ENCODE results near the gene MYL6B. TPM values are rescaled to one million over a fixed set of nuclear protein-coding genes. Genes with fewer than 3 reads are reported as not detected.

The MYL6B gene
- total RNA-seq, 1 donor from 2014 or later, result 37.8 TPM

- DNase-seq (ENCODE audit: low spot score), result no peak
Observed at GRCh38 chr12:56122637-56123036, 29.8 kb upstream of the MYL6B start.

DNA sequence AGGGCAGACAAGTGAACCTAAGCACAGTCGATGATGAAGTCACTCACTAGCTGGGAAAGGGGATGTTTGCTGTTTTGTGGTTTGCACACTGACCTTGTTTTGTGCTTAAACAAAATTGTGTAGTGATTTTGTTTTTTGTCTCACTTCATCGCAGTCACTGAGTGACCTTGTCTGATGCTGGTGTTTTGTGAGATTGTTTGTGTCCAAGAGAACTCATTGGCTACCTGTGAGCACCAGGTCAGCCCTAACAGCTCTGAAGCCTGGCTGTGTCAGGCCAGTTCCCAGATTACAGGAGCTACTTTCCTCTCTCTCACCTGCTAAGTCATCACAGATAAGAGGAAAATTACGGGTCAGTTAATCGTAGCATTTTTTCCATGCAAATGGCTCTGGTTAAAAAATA is 28.3 kb upstream of the MYL6B start:
- DNase-seq (ENCODE audit: low spot score), result no peak

- DNase-seq (ENCODE audit: low spot score), result no peak
Observed at GRCh38 chr12:56126732-56127239, 25.6 kb upstream of the MYL6B start.

DNA sequence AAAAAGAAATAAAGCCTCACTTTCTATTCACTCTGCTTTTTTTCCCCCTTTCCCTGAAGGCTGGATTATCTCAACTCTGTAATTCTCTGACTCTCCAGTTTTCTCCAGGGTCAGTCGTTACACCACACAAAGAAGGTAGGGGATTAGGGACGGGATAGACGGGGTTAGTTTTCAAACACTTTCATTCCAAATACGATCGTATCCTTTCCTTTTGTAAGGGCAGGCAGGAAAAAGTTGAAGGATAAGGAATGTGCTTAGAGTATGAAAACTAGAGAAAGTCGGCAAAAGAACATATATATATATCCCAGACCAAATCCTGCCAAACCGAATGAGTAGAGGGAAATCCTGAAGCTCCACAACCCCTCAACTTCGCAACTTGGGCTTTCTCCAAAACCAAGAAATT is 24.9 kb upstream of the MYL6B start:
- DNase-seq (ENCODE audit: low spot score), result no peak

DNA sequence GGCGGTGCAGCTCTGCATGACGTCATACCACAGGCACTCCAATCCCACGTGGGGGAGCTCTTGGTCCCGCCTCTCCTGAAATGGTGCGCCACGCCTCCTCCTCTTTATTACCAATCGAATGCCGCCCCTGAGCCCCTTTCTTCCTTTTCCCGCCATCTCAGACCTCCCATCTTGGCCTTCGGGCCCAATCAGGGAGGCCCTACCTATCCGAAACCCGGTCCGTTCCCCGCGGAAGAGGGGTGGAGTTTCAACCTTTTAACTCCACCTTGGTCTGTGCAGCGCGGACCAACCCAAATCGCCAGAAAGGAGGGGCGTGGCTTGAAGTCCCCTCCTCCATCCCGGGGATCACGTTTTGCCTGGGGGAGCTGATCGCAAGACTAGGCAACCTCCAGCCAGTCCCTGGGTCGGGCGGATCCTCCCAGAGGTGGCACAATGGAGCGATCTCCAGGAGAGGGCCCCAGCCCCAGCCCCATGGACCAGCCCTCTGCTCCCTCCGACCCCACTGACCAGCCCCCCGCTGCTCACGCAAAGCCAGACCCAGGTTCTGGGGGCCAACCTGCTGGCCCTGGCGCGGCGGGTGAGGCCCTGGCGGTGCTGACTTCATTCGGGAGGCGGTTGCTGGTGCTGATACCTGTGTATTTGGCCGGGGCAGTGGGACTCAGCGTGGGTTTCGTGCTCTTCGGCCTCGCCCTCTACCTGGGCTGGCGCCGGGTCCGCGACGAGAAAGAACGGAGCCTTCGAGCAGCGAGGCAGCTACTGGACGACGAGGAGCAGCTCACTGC is 24.3 kb upstream of the MYL6B start, which contains the start of gene ESYT1:
Gene ESYT1, plus strand, starts transcription at position 380 of the 782 bp plus-strand sequence. Its CDS starts 53 bp downstream, at position 433.
- peak; percentile 99 for DNase-seq (ENCODE audit: low spot score)

GRCh38 chr12:56128670-56129205 is 23.6 kb upstream of the MYL6B start:
- DNase-seq (ENCODE audit: low spot score), result no peak

- peak; percentile 77 for DNase-seq (ENCODE audit: low spot score)
Observed at GRCh38 chr12:56129206-56129941, 23.0 kb upstream of the MYL6B start.

- DNase-seq (ENCODE audit: low spot score), result no peak
Observed at GRCh38 chr12:56129942-56130495, 22.4 kb upstream of the MYL6B start.

- no peak for DNase-seq (ENCODE audit: low spot score)
Observed at GRCh38 chr12:56130876-56131275, 21.5 kb upstream of the MYL6B start.

DNA sequence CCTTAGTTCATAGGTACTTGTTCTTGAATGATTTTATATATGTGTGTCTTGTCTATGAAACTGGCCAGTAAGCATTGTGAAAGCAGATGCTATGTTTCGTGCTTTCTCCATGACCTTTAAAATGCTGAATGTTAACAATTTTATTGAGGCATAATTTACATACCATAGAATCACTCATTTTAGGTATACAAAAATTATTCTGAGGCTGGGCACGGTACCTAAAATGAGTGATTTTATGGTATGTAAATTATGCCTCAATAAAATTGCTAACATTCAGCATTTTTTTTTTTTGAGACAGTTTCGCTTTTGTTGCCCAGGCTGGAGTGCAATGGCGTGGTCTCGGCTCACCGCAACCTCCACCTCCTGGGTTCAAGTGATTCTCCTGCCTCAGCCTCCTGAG is 17.5 kb upstream of the MYL6B start:
- DNase-seq (ENCODE audit: low spot score), result no peak

DNA sequence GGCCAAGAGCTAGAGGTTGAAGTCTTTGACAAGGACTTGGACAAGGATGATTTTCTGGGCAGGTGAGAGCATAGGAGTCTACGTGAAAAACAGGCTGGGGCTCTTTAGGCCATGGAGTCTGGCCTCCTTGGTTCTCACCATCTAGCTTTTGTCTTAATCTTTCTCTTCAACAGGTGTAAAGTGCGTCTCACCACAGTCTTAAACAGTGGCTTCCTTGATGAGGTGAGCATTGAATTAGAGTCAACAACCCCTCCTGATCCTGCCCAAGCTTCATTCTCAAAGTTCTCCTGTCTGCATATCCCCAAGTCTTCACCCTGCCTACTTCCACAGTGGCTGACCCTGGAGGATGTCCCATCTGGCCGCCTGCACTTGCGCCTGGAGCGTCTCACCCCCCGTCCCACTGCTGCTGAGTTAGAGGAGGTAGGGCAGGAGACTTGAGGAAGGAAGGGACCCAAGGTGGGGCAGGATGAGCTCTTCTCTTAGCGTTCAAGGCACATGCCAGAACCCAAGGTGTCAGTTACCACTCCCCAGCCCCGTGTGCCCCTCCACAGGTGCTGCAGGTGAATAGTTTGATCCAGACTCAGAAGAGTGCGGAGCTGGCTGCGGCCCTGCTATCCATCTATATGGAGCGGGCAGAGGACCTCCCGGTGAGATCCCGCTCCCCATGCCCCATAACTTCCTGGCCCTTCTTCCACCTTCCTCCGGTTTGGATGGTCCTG is 14.4 kb upstream of the MYL6B start:
- no peak for DNase-seq (ENCODE audit: low spot score)

- DNase-seq (ENCODE audit: low spot score), result no peak
Observed at GRCh38 chr12:56141946-56142784, 10.2 kb upstream of the MYL6B start.

- DNase-seq (ENCODE audit: low spot score), result no peak
Observed at GRCh38 chr12:56143217-56143616, 9.2 kb upstream of the MYL6B start.

DNA sequence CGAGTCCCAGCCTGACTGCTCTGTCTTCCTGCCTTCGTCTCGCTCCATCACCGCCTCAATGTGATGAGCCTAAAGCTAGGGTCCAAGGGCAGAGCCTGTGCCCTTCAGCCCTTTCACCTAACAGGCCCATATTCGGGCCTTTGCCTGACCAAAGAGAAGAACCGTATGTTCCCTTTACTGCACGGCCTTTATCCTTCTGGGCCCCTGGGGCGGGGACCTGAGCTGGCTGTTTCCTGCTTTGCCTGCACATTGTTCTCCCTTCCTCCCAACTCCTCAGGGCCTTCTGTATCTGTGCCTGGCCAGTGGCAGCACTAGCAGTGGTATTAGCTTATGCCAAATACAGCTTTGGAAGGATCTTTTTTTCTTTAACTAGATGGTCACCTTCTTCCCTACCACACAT is 8.5 kb upstream of the MYL6B start:
- no peak for DNase-seq (ENCODE audit: low spot score)

- DNase-seq (ENCODE audit: low spot score), result no peak
Observed at GRCh38 chr12:56145217-56145616, 7.2 kb upstream of the MYL6B start.

GRCh38 chr12:56146492-56147460 is 5.6 kb upstream of the MYL6B start:
- no peak for DNase-seq (ENCODE audit: low spot score)

DNA sequence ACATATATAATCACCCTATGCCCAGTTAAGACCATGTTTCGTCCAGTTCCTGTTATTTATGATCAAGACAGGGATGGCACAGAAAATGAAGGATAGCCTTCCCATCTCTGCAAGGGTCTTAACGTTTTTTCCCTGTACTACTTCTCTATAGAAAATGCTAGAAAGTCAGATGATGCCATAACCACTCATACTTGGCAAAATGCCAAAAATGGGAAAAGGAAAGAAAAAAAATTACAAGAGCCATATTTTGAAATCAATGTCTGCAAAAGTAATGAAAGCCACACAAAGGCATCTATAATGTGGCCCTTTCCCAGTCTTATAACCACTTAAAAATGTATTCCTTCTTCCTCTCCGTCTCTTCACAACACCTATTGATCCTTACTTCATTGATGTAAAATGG is 1.8 kb upstream of the MYL6B start:
- no peak for DNase-seq (ENCODE audit: low spot score)

DNA sequence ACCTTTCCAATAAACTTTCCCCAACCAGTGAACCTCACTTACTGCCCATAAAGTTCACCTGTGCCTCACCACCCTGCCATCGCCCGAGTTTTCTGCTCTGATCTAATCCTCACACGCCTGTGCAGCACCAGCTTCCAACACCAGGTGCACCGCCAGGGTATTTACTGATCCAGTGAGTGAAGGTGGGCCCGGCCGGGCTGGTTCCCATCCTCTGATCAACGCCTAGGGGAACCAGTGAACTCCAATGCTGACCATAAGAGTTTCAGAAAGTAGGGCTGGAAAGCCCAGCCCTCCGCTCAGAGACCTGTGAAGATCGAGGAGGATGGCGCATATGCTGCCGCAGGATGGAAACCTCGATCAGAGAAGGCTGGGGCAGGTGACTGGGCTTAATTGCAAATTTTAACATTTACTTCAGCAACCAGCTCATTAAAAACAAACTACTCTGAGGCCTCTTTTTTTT is 685 bp upstream of the MYL6B start:
- no peak for DNase-seq (ENCODE audit: low spot score)
